Suprapubic skin (tissue), 4 donors: ENCODE data around the gene ZSCAN21.

Source experiments
- CTCF ChIP-seq, 2 donors: fragments of 200-600 bp in 1 of 2; fragments of 450-650 bp in 1 of 2; sonication (generic) in 1 of 2; IDR thresholded peaks; one replicate each; pipeline ENCODE4 v1.5.1; 2016 to 2019; ENCODE audit warnings: antibody characterized with exemption in 2 of 2, mild to moderate bottlenecking in 1 of 2, moderate library complexity in 1 of 2
- POLR2A ChIP-seq, 2 donors: fragments of 450-650 bp; IDR thresholded peaks; one replicate each; pipeline ENCODE4 v1.6.1; 2017; ENCODE audit warnings: antibody characterized with exemption in 2 of 2, mild to moderate bottlenecking in 2 of 2, moderate library complexity in 2 of 2
- POLR2AphosphoS5 ChIP-seq, 3 donors: sonication (generic); formaldehyde crosslinking; IDR thresholded peaks; one replicate each; pipeline ENCODE4 v1.6.1; 2017; ENCODE audit warnings: antibody characterized with exemption in 3 of 3

- TF ChIP-seq CTCF (IDR thresholded peaks at IDR 0.05) (no peak), POLR2A (IDR thresholded peaks at IDR 0.05) (no peak), POLR2AphosphoS5 (IDR thresholded peaks at IDR 0.05) (no peak)
Measured at GRCh38 chr7:100017875-100018274, 31.7 kb upstream of the ZSCAN21 start.
